ENCODE results near the gene KLHDC7B. TPM values are rescaled to one million over a fixed set of nuclear protein-coding genes. Genes with fewer than 3 reads are reported as not detected.
A peak's percentile ranks its signal among the peaks of the same experiment; 100 is the strongest.

Gene KLHDC7B
- total RNA-seq, 1 donor from 2014 or later: 7.2 TPM

DNA sequence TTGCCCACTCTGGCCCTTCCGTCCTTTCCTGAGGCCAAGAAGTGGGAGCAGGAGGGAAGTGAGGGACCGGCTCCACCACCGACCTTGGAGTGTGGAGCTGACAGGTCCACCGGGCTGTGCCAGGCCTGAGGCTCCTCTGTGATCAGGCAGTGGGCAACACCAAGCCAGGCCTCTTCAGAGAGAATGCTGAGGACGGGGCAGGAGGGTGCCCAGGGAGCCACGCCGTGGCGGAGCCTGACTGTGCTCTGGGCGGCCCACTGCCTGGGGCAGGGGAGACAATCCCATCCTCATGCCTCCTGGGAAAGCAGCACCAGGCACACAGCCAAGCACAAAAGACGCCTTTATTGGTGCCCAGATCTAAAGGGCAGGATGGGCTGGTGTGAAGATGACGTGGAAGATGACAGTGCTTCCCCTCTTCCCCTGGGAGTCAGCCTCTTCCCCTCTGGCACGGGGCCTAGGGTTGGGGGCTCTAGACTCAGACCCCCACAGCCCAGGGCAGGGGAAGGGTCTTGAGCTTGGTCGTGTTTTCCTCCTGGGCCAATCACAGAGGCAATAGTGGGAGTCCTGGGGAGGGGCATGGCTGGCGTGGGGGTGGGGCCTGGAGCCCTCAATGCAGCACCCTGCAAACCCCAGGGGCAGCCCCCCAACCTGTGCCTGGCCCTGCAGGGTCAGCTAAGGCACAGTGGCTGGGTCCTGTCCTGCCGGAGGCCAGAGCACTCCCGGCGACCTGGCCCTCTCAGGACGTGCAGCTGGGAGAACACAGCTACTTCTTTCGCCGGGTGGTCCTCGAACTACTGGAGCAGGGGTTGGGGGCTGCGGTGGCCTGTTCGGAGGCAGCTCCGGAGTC is 42.8 kb upstream of the KLHDC7B start:
- Mint-ChIP-seq H3K9me3 (ENCODE audit: low read depth) (no peaks in the 10 kb centered on the region), H3K27me3 (ENCODE audit: low read depth) (no peaks in the 10 kb centered on the region), H3K4me3 (ENCODE audit: unreplicated experiment) (no peak overlapping the region), H3K27ac (ENCODE audit: unreplicated experiment) (no peak overlapping the region), H3K4me1 (ENCODE audit: low read depth) (peaks cover 2% of the 10 kb centered on the region), H3K36me3 (ENCODE audit: low read depth) (peaks cover 4% of the 10 kb centered on the region)
- DNase-seq (ENCODE audit: low spot score): no peak
- TF ChIP-seq, protein P1, sequence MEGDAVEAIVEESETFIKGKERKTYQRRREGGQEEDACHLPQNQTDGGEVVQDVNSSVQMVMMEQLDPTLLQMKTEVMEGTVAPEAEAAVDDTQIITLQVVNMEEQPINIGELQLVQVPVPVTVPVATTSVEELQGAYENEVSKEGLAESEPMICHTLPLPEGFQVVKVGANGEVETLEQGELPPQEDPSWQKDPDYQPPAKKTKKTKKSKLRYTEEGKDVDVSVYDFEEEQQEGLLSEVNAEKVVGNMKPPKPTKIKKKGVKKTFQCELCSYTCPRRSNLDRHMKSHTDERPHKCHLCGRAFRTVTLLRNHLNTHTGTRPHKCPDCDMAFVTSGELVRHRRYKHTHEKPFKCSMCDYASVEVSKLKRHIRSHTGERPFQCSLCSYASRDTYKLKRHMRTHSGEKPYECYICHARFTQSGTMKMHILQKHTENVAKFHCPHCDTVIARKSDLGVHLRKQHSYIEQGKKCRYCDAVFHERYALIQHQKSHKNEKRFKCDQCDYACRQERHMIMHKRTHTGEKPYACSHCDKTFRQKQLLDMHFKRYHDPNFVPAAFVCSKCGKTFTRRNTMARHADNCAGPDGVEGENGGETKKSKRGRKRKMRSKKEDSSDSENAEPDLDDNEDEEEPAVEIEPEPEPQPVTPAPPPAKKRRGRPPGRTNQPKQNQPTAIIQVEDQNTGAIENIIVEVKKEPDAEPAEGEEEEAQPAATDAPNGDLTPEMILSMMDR (IDR thresholded peaks at IDR 0.05): no peak

DNA sequence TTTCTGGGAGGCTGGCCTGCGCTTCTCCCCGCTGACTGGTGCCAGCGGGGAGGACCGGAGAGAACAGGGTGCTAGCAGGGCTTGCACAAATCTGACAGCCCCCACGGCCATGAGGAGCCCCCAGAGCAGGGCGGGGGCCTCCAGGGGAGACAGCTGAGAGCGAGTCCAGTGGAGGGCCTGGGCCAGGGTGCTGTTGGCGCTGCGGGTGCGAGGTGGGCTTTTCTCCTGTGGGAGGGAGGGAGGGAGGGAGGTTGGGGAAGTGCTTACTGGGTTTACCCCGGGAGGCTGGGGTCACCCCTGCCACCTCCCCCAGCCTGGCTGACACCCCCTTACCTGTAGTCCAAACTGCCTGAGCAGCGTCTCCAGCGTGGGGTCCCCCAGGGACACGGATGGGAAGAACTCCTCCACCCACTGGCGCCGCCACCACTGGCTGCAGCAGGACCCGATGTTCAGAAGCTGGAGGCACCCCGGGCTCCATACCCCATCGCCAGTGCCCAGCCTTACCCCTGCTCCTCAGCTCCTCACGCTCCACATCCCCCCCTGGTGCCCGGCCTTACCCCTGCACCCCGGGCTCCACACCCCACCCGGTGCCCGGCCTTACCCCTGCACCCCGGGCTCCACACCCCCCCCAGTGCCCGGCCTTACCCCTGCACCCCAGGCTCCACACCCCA is 42.1 kb upstream of the KLHDC7B start:
- peaks cover 3% of the 10 kb centered on the region for H3K4me1 Mint-ChIP-seq (ENCODE audit: low read depth)
- H3K36me3 Mint-ChIP-seq (ENCODE audit: low read depth): peaks cover 4% of the 10 kb centered on the region
- peak; percentile 92 for DNase-seq (ENCODE audit: low spot score)
- no peak overlapping the region for H3K27ac Mint-ChIP-seq (ENCODE audit: unreplicated experiment)
- H3K27me3 Mint-ChIP-seq (ENCODE audit: low read depth): no peaks in the 10 kb centered on the region
- no peak overlapping the region for H3K4me3 Mint-ChIP-seq (ENCODE audit: unreplicated experiment)
- H3K9me3 Mint-ChIP-seq (ENCODE audit: low read depth): no peaks in the 10 kb centered on the region
- TF ChIP-seq, protein P1 (IDR thresholded peaks at IDR 0.05): no peak

DNA sequence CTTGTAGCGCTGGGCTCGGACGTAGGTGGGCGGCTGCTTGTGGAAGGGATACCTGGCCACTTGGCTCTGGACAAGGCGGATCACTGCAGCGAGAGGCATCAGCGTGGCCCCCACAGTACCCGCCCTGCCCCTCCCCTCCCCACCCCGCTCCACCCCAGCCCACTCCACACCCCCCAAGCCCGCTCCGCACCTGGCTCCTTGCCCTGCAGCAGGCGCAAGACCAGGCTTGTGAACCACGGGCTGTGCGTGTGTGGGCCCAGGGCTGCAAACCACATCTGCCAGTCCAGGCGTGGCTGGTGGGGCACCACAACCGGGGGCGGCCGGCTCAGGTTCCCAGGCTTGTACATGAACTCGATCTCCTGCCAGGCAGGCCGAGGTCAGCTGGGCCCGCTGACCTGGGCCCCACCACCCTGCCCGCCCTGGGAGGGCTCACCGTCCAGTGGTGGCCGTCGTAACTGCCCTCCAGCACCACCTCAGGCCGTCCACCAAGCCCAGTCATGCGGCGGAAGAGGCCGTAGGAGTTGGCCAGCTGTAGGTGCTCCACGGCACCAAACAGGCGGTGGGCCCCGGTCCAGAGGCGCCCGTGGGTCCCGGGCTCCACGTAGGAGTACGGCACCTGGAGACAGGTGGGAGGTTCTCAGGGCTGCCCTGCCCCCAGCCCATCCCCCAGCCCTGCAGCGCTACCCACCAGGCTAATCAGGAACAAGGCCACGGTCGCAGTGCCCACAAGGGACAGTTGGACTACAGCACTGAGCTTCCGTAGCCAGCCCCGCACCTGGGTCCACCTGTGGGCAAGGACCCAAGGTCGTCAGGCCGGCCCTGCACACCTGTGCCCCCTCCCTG is 41.1 kb upstream of the KLHDC7B start:
- H3K27me3 Mint-ChIP-seq (ENCODE audit: low read depth): no peaks in the 10 kb centered on the region
- H3K9me3 Mint-ChIP-seq (ENCODE audit: low read depth): no peaks in the 10 kb centered on the region
- H3K27ac Mint-ChIP-seq (ENCODE audit: unreplicated experiment): no peak overlapping the region
- H3K36me3 Mint-ChIP-seq (ENCODE audit: low read depth): peaks cover 4% of the 10 kb centered on the region
- TF ChIP-seq, protein P1 (IDR thresholded peaks at IDR 0.05): no peak
- DNase-seq (ENCODE audit: low spot score): peak; percentile 89
- H3K4me3 Mint-ChIP-seq (ENCODE audit: unreplicated experiment): no peak overlapping the region
- H3K4me1 Mint-ChIP-seq (ENCODE audit: low read depth): peaks cover 12% of the 10 kb centered on the region

DNA sequence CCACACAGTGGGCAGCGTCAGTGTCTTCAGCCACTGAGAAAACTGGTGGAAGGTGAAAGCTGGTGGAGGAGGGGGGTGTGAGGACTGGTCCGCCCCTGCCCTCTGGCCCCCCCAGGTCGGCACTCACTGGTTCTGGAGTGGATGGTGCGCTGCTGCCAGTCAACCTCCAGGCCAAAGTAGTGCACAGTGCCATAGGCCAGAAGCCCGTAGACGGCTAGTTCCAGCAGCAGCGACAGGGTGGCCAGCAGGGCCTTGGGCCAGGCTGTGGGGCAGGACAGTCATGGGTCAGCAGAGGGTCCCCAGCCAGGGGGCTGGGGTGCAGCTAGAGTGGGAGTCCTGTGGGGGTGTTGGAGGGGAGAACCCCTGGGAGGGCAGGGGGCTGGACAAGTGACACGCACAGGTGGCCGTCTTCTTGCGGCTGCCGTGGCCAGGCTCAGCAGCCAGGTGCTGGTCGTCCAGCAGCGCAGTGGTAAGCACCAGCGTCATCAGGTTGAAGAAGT is 40.4 kb upstream of the KLHDC7B start:
- DNase-seq (ENCODE audit: low spot score): no peak
- Mint-ChIP-seq H3K27me3 (ENCODE audit: low read depth) (no peaks in the 10 kb centered on the region), H3K9me3 (ENCODE audit: low read depth) (no peaks in the 10 kb centered on the region), H3K4me3 (ENCODE audit: unreplicated experiment) (no peak overlapping the region), H3K4me1 (ENCODE audit: low read depth) (peaks cover 13% of the 10 kb centered on the region), H3K36me3 (ENCODE audit: low read depth) (peaks cover 4% of the 10 kb centered on the region), H3K27ac (ENCODE audit: unreplicated experiment) (no peak overlapping the region)
- TF ChIP-seq, protein P1 (IDR thresholded peaks at IDR 0.05): no peak

Data from chondrocyte (in vitro differentiated cells).